ENCODE data around the gene SIN3A.

- TF ChIP-seq CTCF (conservative IDR thresholded peaks at IDR 0.05 in 1 of 2, IDR thresholded peaks at IDR 0.05 in 1 of 2; ENCODE audit: low read depth in 1 of 2, low read length in 2 of 2) (no peak), EZH2 (IDR thresholded peaks at IDR 0.05; ENCODE audit: low read length, missing control alignments) (no peak)
Observed at GRCh38 chr15:75468913-75469598, 17.6 kb upstream of the SIN3A start.
